Breast epithelium (tissue), 3 donors: ENCODE measurements around the gene CBFA2T3.

Experiments used
- POLR2A ChIP-seq: fragments of 450-650 bp; IDR thresholded peaks from one replicate; pipeline ENCODE4 v1.6.1; 2016; ENCODE audit warnings: antibody characterized with exemption, mild to moderate bottlenecking, moderate library complexity
- POLR2AphosphoS5 ChIP-seq, 3 donors: sonication (generic); formaldehyde crosslinking; IDR thresholded peaks; one replicate each; pipeline ENCODE4 v1.6.1; 2017; ENCODE audit warnings: antibody characterized with exemption in 3 of 3
- TF ChIP-seq, protein P1 (sequence below), 3 donors: fragments of 450-650 bp; IDR thresholded peaks; one replicate each; pipeline ENCODE4 v1.5.1; 2016 to 2017; ENCODE audit warnings: antibody characterized with exemption in 3 of 3, mild to moderate bottlenecking in 3 of 3, moderate library complexity in 3 of 3

- TF ChIP-seq, protein P1, sequence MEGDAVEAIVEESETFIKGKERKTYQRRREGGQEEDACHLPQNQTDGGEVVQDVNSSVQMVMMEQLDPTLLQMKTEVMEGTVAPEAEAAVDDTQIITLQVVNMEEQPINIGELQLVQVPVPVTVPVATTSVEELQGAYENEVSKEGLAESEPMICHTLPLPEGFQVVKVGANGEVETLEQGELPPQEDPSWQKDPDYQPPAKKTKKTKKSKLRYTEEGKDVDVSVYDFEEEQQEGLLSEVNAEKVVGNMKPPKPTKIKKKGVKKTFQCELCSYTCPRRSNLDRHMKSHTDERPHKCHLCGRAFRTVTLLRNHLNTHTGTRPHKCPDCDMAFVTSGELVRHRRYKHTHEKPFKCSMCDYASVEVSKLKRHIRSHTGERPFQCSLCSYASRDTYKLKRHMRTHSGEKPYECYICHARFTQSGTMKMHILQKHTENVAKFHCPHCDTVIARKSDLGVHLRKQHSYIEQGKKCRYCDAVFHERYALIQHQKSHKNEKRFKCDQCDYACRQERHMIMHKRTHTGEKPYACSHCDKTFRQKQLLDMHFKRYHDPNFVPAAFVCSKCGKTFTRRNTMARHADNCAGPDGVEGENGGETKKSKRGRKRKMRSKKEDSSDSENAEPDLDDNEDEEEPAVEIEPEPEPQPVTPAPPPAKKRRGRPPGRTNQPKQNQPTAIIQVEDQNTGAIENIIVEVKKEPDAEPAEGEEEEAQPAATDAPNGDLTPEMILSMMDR (IDR thresholded peaks at IDR 0.05), result no peak
- TF ChIP-seq POLR2A (no peak), POLR2AphosphoS5 (IDR thresholded peaks at IDR 0.05) (no peak)
These were observed 45.1 kb downstream of the CBFA2T3 start for GRCh38 chr16:88931936-88932335.
